AG09309 (cell line): Measurements from ENCODE around the gene CDH3.
A peak's percentile ranks its signal among the peaks of the same experiment; 100 is the strongest.

Experiments
- DNase-seq: peaks from one replicate; pipeline ENCODE4 v3.0.0-alpha.2; 2010; ENCODE audit warnings: low read depth
- H3K4me3 ChIP-seq: 2 replicates; pipeline ENCODE4 v1.5.1; 2011; ENCODE audit warnings: mild to moderate bottlenecking, low read depth, low read length, moderate library complexity; ENCODE audit not compliant: control insufficient read depth
- CTCF ChIP-seq: IDR thresholded peaks from 2 replicates; pipeline ENCODE4 v1.5.1; 2011; ENCODE audit warnings: mild to moderate bottlenecking, low read depth, low read length, inconsistent platforms; ENCODE audit not compliant: insufficient read depth, control insufficient read depth; ENCODE audit errors: missing control alignments

CDH3 gene

GRCh38 chr16:68686905-68687304 is 41.8 kb downstream of the CDH3 start:
- TF ChIP-seq CTCF = no peak
- no peak for DNase-seq
- H3K4me3 ChIP-seq = no peak overlapping the region

GRCh38 chr16:68689921-68690320 is 44.8 kb downstream of the CDH3 start:
- H3K4me3 ChIP-seq = no peak overlapping the region
- no peak for TF ChIP-seq CTCF
- no peak for DNase-seq

GRCh38 chr16:68695575-68695974 is 50.5 kb downstream of the CDH3 start:
- no peak for TF ChIP-seq CTCF
- no peak overlapping the region for H3K4me3 ChIP-seq
- DNase-seq = no peak

DNA sequence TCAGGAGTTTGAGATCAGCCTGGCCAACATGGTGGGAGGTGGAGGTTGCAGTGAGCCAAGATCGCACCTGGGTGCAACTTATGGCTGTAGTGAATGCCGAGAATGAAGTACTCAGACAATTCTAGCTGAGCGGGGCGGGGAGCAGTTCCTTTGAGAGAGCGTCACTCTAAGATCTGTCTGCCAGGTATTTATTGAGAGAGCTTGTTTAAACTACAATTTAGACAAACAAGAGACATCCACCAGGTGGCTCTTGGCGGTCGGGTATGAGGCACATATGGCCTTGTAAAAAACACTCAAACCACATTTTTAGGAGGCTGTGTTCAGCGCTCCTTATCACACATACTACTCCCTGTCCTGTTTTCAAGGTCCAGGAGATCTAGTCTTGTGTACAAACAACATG is 51.4 kb downstream of the CDH3 start:
- no peak for TF ChIP-seq CTCF
- no peak overlapping the region for H3K4me3 ChIP-seq
- no peak for DNase-seq

DNA sequence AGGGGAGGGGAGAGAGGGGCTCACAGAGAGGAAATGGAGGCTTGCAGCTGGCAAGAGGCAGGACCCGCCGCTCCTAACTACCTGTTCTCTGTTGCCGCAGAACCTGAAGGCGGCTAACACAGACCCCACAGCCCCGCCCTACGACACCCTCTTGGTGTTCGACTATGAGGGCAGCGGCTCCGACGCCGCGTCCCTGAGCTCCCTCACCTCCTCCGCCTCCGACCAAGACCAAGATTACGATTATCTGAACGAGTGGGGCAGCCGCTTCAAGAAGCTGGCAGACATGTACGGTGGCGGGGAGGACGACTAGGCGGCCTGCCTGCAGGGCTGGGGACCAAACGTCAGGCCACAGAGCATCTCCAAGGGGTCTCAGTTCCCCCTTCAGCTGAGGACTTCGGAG is 53.0 kb downstream of the CDH3 start:
- TF ChIP-seq CTCF = no peak
- no peak for DNase-seq
- H3K4me3 ChIP-seq = no peak overlapping the region

DNA sequence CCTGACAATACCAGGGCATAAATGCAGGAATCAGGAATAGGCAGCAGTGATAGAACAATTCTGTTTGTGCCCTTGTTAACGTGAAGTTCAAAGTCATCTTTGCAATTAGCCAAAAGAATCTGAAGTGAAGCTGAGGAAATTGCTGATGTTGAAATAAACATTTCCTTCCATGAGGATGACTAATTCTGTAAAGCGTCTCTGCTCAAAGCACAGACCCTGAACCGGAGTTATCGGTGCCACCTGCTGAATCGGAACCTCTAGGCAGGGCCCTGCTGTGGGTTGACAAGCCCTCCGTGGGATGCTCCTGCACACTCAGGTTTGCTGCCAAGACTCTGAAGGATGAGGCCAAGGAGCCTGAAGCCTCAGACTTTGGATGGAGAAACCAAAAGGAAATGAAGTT is 55.0 kb downstream of the CDH3 start:
- no peak for TF ChIP-seq CTCF
- DNase-seq = peak; percentile 2

DNA sequence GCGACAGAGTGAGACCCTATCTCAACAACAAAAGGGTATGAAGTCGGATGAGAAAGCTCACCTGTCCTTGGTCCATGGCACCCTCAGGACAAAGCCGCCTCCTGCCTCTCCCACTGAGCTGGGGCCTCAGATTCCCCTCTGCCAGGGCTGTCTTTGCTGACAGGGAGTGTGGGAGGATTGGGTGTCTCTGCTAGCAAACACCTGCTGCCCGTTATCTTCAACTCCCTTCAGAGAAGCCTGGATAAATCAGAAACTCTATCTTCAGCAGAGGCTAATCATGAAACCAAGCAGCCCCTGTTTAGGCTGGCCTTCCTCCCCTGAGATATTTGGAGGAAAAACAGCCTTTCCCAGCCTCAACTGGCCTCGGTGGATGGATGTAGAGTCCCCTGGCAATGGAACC is 55.7 kb downstream of the CDH3 start:
- DNase-seq = no peak
- no peak for TF ChIP-seq CTCF
- H3K4me3 ChIP-seq = no peak overlapping the region

More for the DNA sequence above, 55.0 kb downstream of the CDH3 start:
- H3K4me3 ChIP-seq = no peak overlapping the region
